DMS153 treated with DMSO at 0.1 percent for 48 hours (cell line): ENCODE data around the gene ZNF778.
A peak's percentile ranks its signal among the peaks of the same experiment; 100 is the strongest.

Experiments
- DNase-seq: peaks from one replicate; lab custom pipeline; 2025; ENCODE audit not compliant: unreplicated experiment; lab: John Stamatoyannopoulos, UW

The ZNF778 gene

GRCh38 chr16:89193576-89194293, 23.8 kb upstream of the ZNF778 start:
- no peak for DNase-seq

- no peak for DNase-seq
Observed at GRCh38 chr16:89194340-89195311, 22.9 kb upstream of the ZNF778 start.

- no peak for DNase-seq
Observed at GRCh38 chr16:89195521-89196171, 21.9 kb upstream of the ZNF778 start.

- no peak for DNase-seq
Observed at GRCh38 chr16:89197033-89197632, 20.4 kb upstream of the ZNF778 start.

- no peak for DNase-seq
Observed at GRCh38 chr16:89197633-89198416, 19.7 kb upstream of the ZNF778 start.

- no peak for DNase-seq
Observed at GRCh38 chr16:89198417-89199240, 18.9 kb upstream of the ZNF778 start.

GRCh38 chr16:89199241-89200123, 18.0 kb upstream of the ZNF778 start:
- DNase-seq, result no peak

- no peak for DNase-seq
Observed at GRCh38 chr16:89200124-89200849, 17.2 kb upstream of the ZNF778 start, which contains the start of gene SLC22A31. TSS of gene SLC22A31 (minus strand) at chr16:89200537. CDS start at chr16:89200501, 36 bp downstream.

GRCh38 chr16:89200850-89201411, 16.6 kb upstream of the ZNF778 start:
- DNase-seq, result no peak

- DNase-seq, result peak; percentile 70
Observed at GRCh38 chr16:89201439-89202377, 15.8 kb upstream of the ZNF778 start.

- DNase-seq, result no peak
Observed at GRCh38 chr16:89202422-89203215, 14.9 kb upstream of the ZNF778 start.

- DNase-seq, result no peak
Observed at GRCh38 chr16:89207993-89208392, 9.5 kb upstream of the ZNF778 start.

- DNase-seq, result no peak
Observed at GRCh38 chr16:89209522-89210044, 7.9 kb upstream of the ZNF778 start.

- no peak for DNase-seq
Observed at GRCh38 chr16:89210165-89210903, 7.2 kb upstream of the ZNF778 start.
